H9 (cell line): ENCODE data around the gene TP53BP1. TPM values are rescaled to one million over a fixed set of nuclear protein-coding genes. Genes with fewer than 3 reads are reported as not detected.

Experiments used
- DNase-seq: peaks from one replicate; pipeline ENCODE4 v3.0.0-alpha.2; 2017
- H2AFZ ChIP-seq: one replicate; pipeline ENCODE4 v1.6.1; 2013; ENCODE audit warnings: mild to moderate bottlenecking, low read length, control low read depth, moderate library complexity
- H2AK5ac ChIP-seq: 2 replicates; pipeline ENCODE4 v1.6.1; 2013; ENCODE audit warnings: low read length, control low read depth, mixed read lengths; ENCODE audit not compliant: insufficient read length
- H2BK120ac ChIP-seq: one replicate; pipeline ENCODE4 v1.6.1; 2013; ENCODE audit warnings: low read depth, mild to moderate bottlenecking, low read length, control low read depth, inconsistent platforms; ENCODE audit not compliant: poor library complexity, severe bottlenecking
- H2BK12ac ChIP-seq: 2 replicates; pipeline ENCODE4 v1.6.1; 2013; ENCODE audit warnings: low read length, control low read depth, mixed read lengths, low read depth; ENCODE audit not compliant: insufficient read length
- H2BK15ac ChIP-seq: 2 replicates; pipeline ENCODE4 v1.6.1; 2013; ENCODE audit warnings: low read depth, low read length, control low read depth
- H2BK20ac ChIP-seq: one replicate; pipeline ENCODE4 v1.6.1; 2013; ENCODE audit warnings: low read depth, mild to moderate bottlenecking, low read length, control low read depth, inconsistent platforms; ENCODE audit not compliant: poor library complexity, severe bottlenecking
- H2BK5ac ChIP-seq: 2 replicates; pipeline ENCODE4 v1.6.1; 2013; ENCODE audit warnings: low read length, control low read depth, mixed read lengths; ENCODE audit not compliant: insufficient read length
- H3K14ac ChIP-seq: 2 replicates; pipeline ENCODE4 v1.6.1; 2013; ENCODE audit warnings: low read length, control low read depth; ENCODE audit not compliant: insufficient read depth
- H3K18ac ChIP-seq: 2 replicates; pipeline ENCODE4 v1.6.1; 2013; ENCODE audit warnings: low read depth, mild to moderate bottlenecking, mixed read lengths, low read length, control low read depth; ENCODE audit not compliant: insufficient read length
- H3K23ac ChIP-seq: 2 replicates; pipeline ENCODE4 v1.6.1; 2013; ENCODE audit warnings: low read length, control low read depth, mixed read lengths, low read depth; ENCODE audit not compliant: insufficient read length
- H3K23me2 ChIP-seq: 2 replicates; pipeline ENCODE4 v1.6.1; 2013; ENCODE audit warnings: low read depth, mild to moderate bottlenecking, mixed read lengths, low read length, control low read depth; ENCODE audit not compliant: insufficient read length, poor library complexity, severe bottlenecking
- H3K27ac ChIP-seq: 2 replicates; pipeline ENCODE4 v1.5.1; 2013; ENCODE audit warnings: low read length, control low read depth, mixed read lengths, low read depth; ENCODE audit not compliant: insufficient read length
- H3K27me3 ChIP-seq: 2 replicates; pipeline ENCODE4 v1.6.1; 2013; ENCODE audit warnings: low read length, control low read depth, inconsistent platforms; ENCODE audit not compliant: insufficient read depth
- H3K4ac ChIP-seq: 2 replicates; pipeline ENCODE4 v1.6.1; 2013; ENCODE audit warnings: low read depth, mild to moderate bottlenecking, control low read depth, inconsistent platforms, low read length, moderate library complexity
- H3K4me1 ChIP-seq: 2 replicates; pipeline ENCODE4 v1.6.1; 2013; ENCODE audit warnings: low read length, control low read depth, inconsistent platforms; ENCODE audit not compliant: insufficient read depth
- H3K4me2 ChIP-seq: 2 replicates; pipeline ENCODE4 v1.6.1; 2013; ENCODE audit warnings: low read length, control low read depth, mixed read lengths; ENCODE audit not compliant: insufficient read length, insufficient read depth
- H3K56ac ChIP-seq: 2 replicates; pipeline ENCODE4 v1.6.1; 2013; ENCODE audit warnings: low read depth, mild to moderate bottlenecking, mixed read lengths, low read length, control low read depth; ENCODE audit not compliant: insufficient read length
- H3K79me1 ChIP-seq: 2 replicates; pipeline ENCODE4 v1.6.1; 2013; ENCODE audit warnings: low read depth, mild to moderate bottlenecking, moderate library complexity, low read length, control low read depth, inconsistent platforms; ENCODE audit not compliant: insufficient read depth, poor library complexity, severe bottlenecking
- H3K79me2 ChIP-seq: 2 replicates; pipeline ENCODE4 v1.6.1; 2013; ENCODE audit warnings: low read length, control low read depth, inconsistent platforms; ENCODE audit not compliant: insufficient read depth
- H3K9ac ChIP-seq: 2 replicates; pipeline ENCODE4 v1.6.1; 2013; ENCODE audit warnings: low read length, control low read depth, mixed read lengths; ENCODE audit not compliant: insufficient read length; ENCODE audit errors: extremely low read depth
- H3K9me3 ChIP-seq: one replicate; pipeline ENCODE4 v1.6.1; 2013; ENCODE audit warnings: low read depth, low read length, inconsistent platforms; ENCODE audit not compliant: control insufficient read depth
- H3T11ph ChIP-seq: one replicate; pipeline ENCODE4 v1.6.1; 2013; ENCODE audit warnings: mild to moderate bottlenecking, low read length, control low read depth, inconsistent platforms
- H4K20me1 ChIP-seq: one replicate; pipeline ENCODE4 v1.6.1; 2013; ENCODE audit not compliant: control insufficient read depth, insufficient read length, insufficient read depth
- H4K5ac ChIP-seq: 2 replicates; pipeline ENCODE4 v1.6.1; 2013; ENCODE audit warnings: low read depth, mild to moderate bottlenecking, mixed read lengths, low read length, control low read depth; ENCODE audit not compliant: insufficient read length
- H4K8ac ChIP-seq: replicated peaks from 2 replicates; pipeline ENCODE4 v1.6.1; 2013; ENCODE audit warnings: low read length, control low read depth, mixed read lengths, low read depth; ENCODE audit not compliant: insufficient read length
- H4K91ac ChIP-seq: 2 replicates; pipeline ENCODE4 v1.6.1; 2013; ENCODE audit warnings: low read depth, mild to moderate bottlenecking, moderate library complexity, mixed read lengths, low read length, control low read depth; ENCODE audit not compliant: insufficient read length
- H3K27ac Mint-ChIP-seq, 3 experiments: 2 replicates in 2 of 3; 3 replicates in 1 of 3; pipeline ENCODE4 v1.8.0; 2020 to 2021; ENCODE audit warnings: mixed read lengths in 3 of 3, mild to moderate bottlenecking in 1 of 3, moderate library complexity in 1 of 3
- H3K27me3 Mint-ChIP-seq: 2 replicates; pipeline ENCODE4 v1.8.0; 2021; ENCODE audit warnings: low read depth, mild to moderate bottlenecking, moderate library complexity, mixed read lengths
- H3K36me3 Mint-ChIP-seq, 3 experiments: 2 replicates in 2 of 3; 3 replicates in 1 of 3; pipeline ENCODE4 v1.8.0; 2020 to 2021; ENCODE audit warnings: low read depth in 3 of 3, mixed read lengths in 3 of 3; ENCODE audit not compliant: insufficient read depth in 1 of 3
- H3K4me1 Mint-ChIP-seq, 2 experiments: 2 replicates each; pipeline ENCODE4 v1.8.0; 2020; ENCODE audit warnings: mixed read lengths in 2 of 2
- H3K4me3 Mint-ChIP-seq, 2 experiments: 2 replicates in 1 of 2; 3 replicates in 1 of 2; pipeline ENCODE4 v1.8.0; 2020 to 2021; ENCODE audit warnings: mild to moderate bottlenecking in 2 of 2, mixed read lengths in 2 of 2, moderate library complexity in 1 of 2
- H3K9me3 Mint-ChIP-seq, 2 experiments: 2 replicates in 1 of 2; 3 replicates in 1 of 2; pipeline ENCODE4 v1.8.0; 2020; ENCODE audit warnings: mild to moderate bottlenecking in 2 of 2, mixed read lengths in 2 of 2, moderate library complexity in 1 of 2
- WGBS: extraction: QIAGEN DNeasy Blood & Tissue Kit; methylation state at CpG from one replicate; pipeline ENCODE4 v1.1.7; 2013; ENCODE audit warnings: missing lambda C conversion rate, low lambda C conversion rate, mixed read lengths; ENCODE audit not compliant: insufficient read length; ENCODE audit errors: extremely low coverage; 5-methylcytosine and 5-hydroxymethylcytosine counted together
- total RNA-seq: library from RNA; stranded (reverse); gene quantifications from 2 replicates; pipeline ENCODE4 v1.2.1, GENCODE V29; 2021
- TF ChIP-seq, protein P1 (sequence below): fragments of 200-600 bp; sonication (generic); conservative IDR thresholded peaks from 3 replicates; pipeline ENCODE4 v1.8.0; 2021; ENCODE audit warnings: antibody characterized with exemption, mild to moderate bottlenecking

The TP53BP1 gene
- total RNA-seq, 1 experiment from 2014 or later: 81.5 TPM

DNA sequence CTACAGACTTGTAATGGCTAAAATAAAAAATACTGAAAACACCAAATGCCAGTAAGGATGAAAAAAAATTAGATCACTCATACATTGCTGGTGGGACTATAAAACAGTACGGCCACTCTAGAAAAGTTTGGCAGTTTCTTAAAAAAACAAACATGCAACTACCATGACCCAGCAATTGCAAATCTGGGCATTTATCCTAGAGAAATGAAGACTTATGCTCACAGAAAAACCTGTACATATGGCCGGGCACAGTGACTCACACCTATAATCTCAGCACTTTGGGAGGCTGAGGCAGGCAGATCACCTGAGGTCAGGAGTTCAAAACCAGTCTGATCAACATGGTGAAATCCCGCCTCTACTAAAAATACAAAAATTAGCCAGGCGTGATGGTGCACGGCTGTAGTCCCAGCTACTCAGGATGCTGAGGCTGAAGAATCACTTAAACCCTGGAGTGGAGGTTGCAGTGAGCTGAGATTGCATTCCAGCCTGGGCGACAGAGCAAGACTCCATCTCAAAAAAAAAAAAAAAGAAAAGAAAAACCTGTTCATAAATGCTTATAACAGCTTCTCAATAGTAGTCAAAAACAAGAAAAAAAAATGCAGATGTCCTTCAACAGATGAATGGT lies 5.6 kb downstream of the TP53BP1 start:
- Histone ChIP-seq H3K56ac (no peak overlapping the region), H4K8ac (no peak overlapping the region), H3T11ph (no peak overlapping the region), H3K27me3 (no peaks in the 10 kb centered on the region), H2BK20ac (no peak overlapping the region), H4K91ac (no peak overlapping the region), H3K4me1 (peaks cover 5% of the 10 kb centered on the region; the same call in 1 of the 2 replicates), H4K20me1 (no peaks in the 10 kb centered on the region), H3K18ac (no peak overlapping the region), H3K23me2 (no peaks in the 10 kb centered on the region), H3K4me2 (no peak overlapping the region), H3K14ac (no peak overlapping the region), H3K79me1 (no peaks in the 10 kb centered on the region), H3K27ac (no peak overlapping the region), H2BK5ac (no peak overlapping the region), H2AK5ac (no peak overlapping the region), H2BK12ac (no peak overlapping the region), H4K5ac (no peak overlapping the region), H3K9ac (no peak overlapping the region), H3K23ac (no peak overlapping the region), H2BK120ac (no peak overlapping the region), H3K79me2 (no peaks in the 10 kb centered on the region; the same call in 1 of the 2 replicates), H3K4ac (no peak overlapping the region), H2BK15ac (no peak overlapping the region), H3K9me3 (no peaks in the 10 kb centered on the region), H2AFZ (no peak overlapping the region)
- no CpG with 5 or more reads among the region's 6 CpGs for WGBS
- Mint-ChIP-seq H3K4me1 (peaks cover 16 to 17% of the 10 kb centered on the region in 2 experiments), H3K36me3 (peaks cover 51 to 88% (median 73%) of the 10 kb centered on the region in 3 experiments), H3K27ac (peak overlapping the region in 1 of 3 experiments; percentile 13; a peak in 1 of 7 replicates), H3K27me3 (no peaks in the 10 kb centered on the region), H3K9me3 (no peaks in the 10 kb centered on the region), H3K4me3 (no peak overlapping the region)
- no peak for DNase-seq
- TF ChIP-seq, protein P1, sequence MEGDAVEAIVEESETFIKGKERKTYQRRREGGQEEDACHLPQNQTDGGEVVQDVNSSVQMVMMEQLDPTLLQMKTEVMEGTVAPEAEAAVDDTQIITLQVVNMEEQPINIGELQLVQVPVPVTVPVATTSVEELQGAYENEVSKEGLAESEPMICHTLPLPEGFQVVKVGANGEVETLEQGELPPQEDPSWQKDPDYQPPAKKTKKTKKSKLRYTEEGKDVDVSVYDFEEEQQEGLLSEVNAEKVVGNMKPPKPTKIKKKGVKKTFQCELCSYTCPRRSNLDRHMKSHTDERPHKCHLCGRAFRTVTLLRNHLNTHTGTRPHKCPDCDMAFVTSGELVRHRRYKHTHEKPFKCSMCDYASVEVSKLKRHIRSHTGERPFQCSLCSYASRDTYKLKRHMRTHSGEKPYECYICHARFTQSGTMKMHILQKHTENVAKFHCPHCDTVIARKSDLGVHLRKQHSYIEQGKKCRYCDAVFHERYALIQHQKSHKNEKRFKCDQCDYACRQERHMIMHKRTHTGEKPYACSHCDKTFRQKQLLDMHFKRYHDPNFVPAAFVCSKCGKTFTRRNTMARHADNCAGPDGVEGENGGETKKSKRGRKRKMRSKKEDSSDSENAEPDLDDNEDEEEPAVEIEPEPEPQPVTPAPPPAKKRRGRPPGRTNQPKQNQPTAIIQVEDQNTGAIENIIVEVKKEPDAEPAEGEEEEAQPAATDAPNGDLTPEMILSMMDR: no peak
